Common myeloid progenitor, CD34-positive (primary cell): Measurements from ENCODE around the gene CDK14.
"Not testable (repeated sequence)": the region's sequence is repeated elsewhere in the genome, so short reads cannot be mapped to it uniquely, and the experiment has no call there.

Experiments
- CTCF ChIA-PET: fragments of 350-600 bp; sonication (Branson Sonifier 250); formaldehyde crosslinking; loops from one replicate; lab custom pipeline; 2021; ENCODE audit warnings: antibody characterized with exemption; lab: Charles Lee
- POLR2A ChIA-PET: fragments of 350-600 bp; sonication (Branson Sonifier 250); formaldehyde crosslinking; loops from one replicate; lab custom pipeline; 2021; ENCODE audit warnings: antibody characterized with exemption; lab: Charles Lee
- DNase-seq, 3 donors: peaks; one replicate each; pipeline versions ENCODE4 v3.0.0 to v3.0.0-alpha.2; 2013
- H3K27ac ChIP-seq, 2 experiments: 1 replicate in 1 of 2; 2 replicates in 1 of 2; pipeline ENCODE4 v1.7.0; 2013; ENCODE audit warnings: inconsistent platforms in 2 of 2, low read length in 2 of 2, mild to moderate bottlenecking in 2 of 2, low read depth in 1 of 2, moderate library complexity in 1 of 2; ENCODE audit not compliant: severe bottlenecking in 2 of 2, insufficient read depth in 1 of 2, poor library complexity in 1 of 2
- H3K27me3 ChIP-seq, 5 experiments: replicated peaks in 2 of 5; 1 replicate in 3 of 5; 2 replicates in 2 of 5; pipeline versions ENCODE4 v1.6.1 to v1.7.0; 2013; ENCODE audit warnings: low read length in 4 of 5, mild to moderate bottlenecking in 2 of 5, moderate library complexity in 2 of 5, inconsistent platforms in 1 of 5; ENCODE audit not compliant: insufficient read depth in 5 of 5, control insufficient read depth in 4 of 5
- H3K36me3 ChIP-seq, 4 experiments: 1 replicate in 2 of 4; 2 replicates in 2 of 4; pipeline versions ENCODE4 v1.6.1 to v1.7.0; 2013; ENCODE audit warnings: low read length in 3 of 4, control low read depth in 1 of 4, mild to moderate bottlenecking in 1 of 4; ENCODE audit not compliant: control insufficient read depth in 4 of 4, insufficient read depth in 4 of 4
- H3K4me1 ChIP-seq, 4 experiments: 1 replicate in 3 of 4; 2 replicates in 1 of 4; pipeline versions ENCODE4 v1.6.1 to v1.7.1; 2013; ENCODE audit warnings: low read length in 3 of 4, mild to moderate bottlenecking in 3 of 4, control low read depth in 1 of 4, inconsistent platforms in 1 of 4, moderate library complexity in 1 of 4; ENCODE audit not compliant: control insufficient read depth in 4 of 4, insufficient read depth in 4 of 4; ENCODE audit errors: control extremely low read depth in 1 of 4
- H3K4me3 ChIP-seq, 7 experiments: 1 replicate in 4 of 7; 2 replicates in 3 of 7; pipeline versions ENCODE4 v1.5.1 to v1.7.0; 2013; ENCODE audit warnings: mild to moderate bottlenecking in 7 of 7, low read length in 6 of 7, moderate library complexity in 6 of 7, inconsistent platforms in 2 of 7, low read depth in 2 of 7, control low read depth in 1 of 7; ENCODE audit not compliant: insufficient read depth in 4 of 7, control insufficient read depth in 1 of 7; ENCODE audit errors: extremely low read depth in 1 of 7
- H3K9me3 ChIP-seq, 5 experiments: 1 replicate in 4 of 5; 2 replicates in 1 of 5; pipeline versions ENCODE4 v1.6.1 to v1.7.1; 2013; ENCODE audit warnings: low read length in 4 of 5, mild to moderate bottlenecking in 2 of 5, inconsistent platforms in 1 of 5, low read depth in 1 of 5, moderate library complexity in 1 of 5; ENCODE audit not compliant: control insufficient read depth in 4 of 5, insufficient read depth in 2 of 5; ENCODE audit errors: control extremely low read depth in 1 of 5
- WGBS: methylation state at CpG from one replicate; pipeline ENCODE4 v1.1.5; 2013; ENCODE audit not compliant: insufficient coverage; 5-methylcytosine and 5-hydroxymethylcytosine counted together

The CDK14 gene

GRCh38 chr7:90727412-90727811, 131.3 kb downstream of the CDK14 start:
- no peak overlapping the region for H3K4me3 ChIP-seq
- CTCF ChIA-PET = no interaction called here
- POLR2A ChIA-PET = no interaction called here
- H3K27me3 ChIP-seq = no peaks in the 10 kb centered on the region
- peaks cover 0 to 8% (median 0%) of the 10 kb centered on the region in 5 experiments for H3K9me3 ChIP-seq
- no peak overlapping the region for H3K27ac ChIP-seq
- H3K4me1 ChIP-seq = peaks cover 0 to 7% (median 3%) of the 10 kb centered on the region in 4 experiments
- peak in 1 of 3 donors; percentile 15 for DNase-seq
- no peaks in the 10 kb centered on the region for H3K36me3 ChIP-seq

DNA sequence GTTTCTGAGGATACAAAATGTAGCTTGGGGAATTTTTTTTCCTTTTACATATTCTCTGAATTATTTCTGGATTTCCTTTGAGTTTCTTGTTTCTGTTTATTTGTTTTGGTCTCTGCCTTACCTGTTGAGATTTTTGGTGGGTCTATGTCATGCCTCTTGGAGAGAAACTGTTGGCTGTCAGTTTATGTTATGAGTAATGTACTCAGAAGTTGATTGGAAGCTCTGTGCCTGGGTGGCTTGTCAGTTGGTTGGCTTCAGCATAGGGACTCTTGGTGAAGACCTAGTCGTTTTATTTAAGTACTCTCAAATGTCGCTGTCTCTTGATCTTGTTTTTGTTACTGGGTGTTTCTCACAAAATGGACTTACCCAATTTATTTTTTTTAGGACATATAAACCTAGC, 132.4 kb downstream of the CDK14 start:
- CTCF ChIA-PET = no interaction called here

DNA sequence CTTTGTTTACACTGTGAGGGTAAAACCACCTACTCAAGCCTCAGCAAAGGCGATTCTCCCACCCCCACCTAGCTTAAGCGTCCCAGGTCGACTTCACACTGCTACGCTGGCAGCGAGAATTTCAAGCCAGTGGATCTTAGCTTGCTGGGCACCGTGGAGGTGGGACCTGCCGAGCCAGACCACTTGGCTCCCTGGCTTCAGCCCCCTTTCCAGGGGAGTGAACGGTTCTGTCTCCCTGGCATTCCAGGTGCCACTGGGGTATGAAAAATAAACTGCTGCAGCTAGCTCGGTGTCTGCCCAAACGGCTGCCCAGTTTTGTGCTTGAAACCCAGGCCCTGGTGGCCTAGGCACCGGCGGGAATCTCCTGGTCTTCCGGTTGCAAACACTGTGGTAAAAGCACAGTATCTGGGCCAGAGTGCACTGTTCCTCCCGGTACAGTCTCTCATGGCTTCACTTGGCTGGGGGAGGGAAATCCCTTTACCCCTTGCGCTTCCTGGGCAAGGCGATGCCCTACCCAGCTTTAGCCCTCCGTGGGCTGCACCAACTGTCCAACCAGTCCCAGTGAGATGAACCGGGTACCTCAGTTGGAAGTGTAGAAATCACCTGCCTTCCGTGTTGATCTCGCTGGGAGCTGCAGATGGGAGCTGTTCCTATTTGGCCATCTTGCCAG, 139.6 kb downstream of the CDK14 start:
- POLR2A ChIA-PET, CTCF ChIA-PET, DNase-seq, H3K27me3 ChIP-seq, H3K4me3 ChIP-seq, H3K4me1 ChIP-seq, H3K27ac ChIP-seq, H3K36me3 ChIP-seq: not testable (repeated sequence)
- 95% methylated on average over 17 of the region's 20 CpGs for WGBS
- H3K9me3 ChIP-seq = peaks cover 0 to 15% (median 5%) of the 10 kb centered on the region in 5 experiments

More for the DNA sequence above, 132.4 kb downstream of the CDK14 start:
- Histone ChIP-seq H3K4me1 (peaks cover 0 to 7% (median 3%) of the 10 kb centered on the region in 4 experiments), H3K27me3 (no peaks in the 10 kb centered on the region), H3K27ac (no peak overlapping the region), H3K36me3 (no peaks in the 10 kb centered on the region), H3K4me3 (no peak overlapping the region), H3K9me3 (peaks cover 0 to 8% (median 0%) of the 10 kb centered on the region in 5 experiments)
- no peak for DNase-seq
- no CpG with 5 or more reads among the region's 2 CpGs for WGBS
- POLR2A ChIA-PET = interaction anchor here (0.6 kb wide), 1 partner anchor 1077 kb away, joined by 4 read pairs; no protein-coding TSS in a partner anchor

DNA sequence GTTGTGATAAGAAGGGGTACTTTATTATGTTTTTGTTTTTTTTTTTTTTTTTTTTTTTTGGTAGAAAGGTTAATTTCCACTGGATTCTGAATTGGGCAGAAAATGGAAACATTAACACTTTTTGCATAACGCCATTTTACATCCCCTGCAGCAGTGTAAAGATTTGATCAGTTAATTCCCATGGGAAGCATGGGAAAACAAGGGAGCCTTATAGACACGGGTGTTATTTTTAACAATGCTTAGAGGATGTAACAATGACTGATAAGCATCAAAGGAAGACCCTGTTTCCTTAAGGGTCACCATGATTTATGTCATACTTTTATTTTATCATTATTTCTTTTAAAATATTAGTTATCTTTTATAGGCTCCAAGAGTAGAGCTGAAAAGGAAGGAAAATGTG, 140.2 kb downstream of the CDK14 start:
- no peak for DNase-seq
- H3K4me1 ChIP-seq = peaks cover 0 to 4% (median 0%) of the 10 kb centered on the region in 4 experiments

DNA sequence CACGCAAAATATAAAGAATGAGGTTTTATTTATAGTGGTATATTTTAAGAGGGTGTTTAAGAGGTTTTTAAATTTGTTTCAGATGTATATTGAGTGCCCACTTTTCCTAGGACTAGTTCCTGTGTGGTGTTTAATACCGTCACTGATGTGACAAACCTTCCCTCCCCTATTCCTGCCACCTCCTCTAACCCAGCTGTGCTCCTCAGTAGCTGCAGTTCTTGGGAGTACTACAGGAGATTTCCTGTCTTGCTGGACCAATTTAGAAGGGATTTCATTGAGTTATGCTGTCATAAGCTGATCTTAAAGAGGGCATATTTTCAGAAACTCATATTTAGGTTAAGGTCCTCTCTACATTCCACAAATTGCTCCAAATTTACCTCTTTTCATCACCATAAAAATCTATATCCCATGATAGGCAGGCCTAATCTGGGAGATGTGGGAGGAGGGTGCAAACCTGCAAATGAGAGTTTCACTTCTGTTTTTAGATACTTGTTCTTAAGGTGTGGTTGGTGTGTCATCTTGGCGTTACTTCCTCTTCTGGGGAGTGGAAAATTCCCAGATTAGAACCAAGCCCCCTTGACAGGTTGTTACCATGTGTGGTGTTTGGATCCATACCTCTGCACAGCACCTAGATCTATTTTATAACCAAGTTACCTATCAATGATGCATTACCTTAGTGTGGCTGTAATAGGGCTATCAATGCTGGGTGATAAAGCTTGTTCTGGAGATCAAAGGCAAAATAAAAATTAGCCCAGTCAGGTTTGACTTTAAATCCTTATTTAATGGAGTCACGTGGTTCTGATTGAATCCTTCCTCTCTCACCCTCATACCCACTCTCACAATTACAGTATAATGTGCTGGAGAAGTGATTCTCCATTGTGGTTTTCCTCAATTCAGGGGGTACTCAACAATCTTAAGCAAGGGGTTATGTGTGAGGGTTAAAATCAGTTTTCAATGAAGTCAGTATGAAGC, 141.1 kb downstream of the CDK14 start:
- Histone ChIP-seq H3K4me1 (peaks cover 0 to 4% (median 0%) of the 10 kb centered on the region in 4 experiments), H3K4me3 (no peak overlapping the region), H3K27me3 (no peaks in the 10 kb centered on the region), H3K27ac (no peak overlapping the region), H3K36me3 (peaks cover 0 to 9% (median 2%) of the 10 kb centered on the region in 4 experiments), H3K9me3 (peaks cover 0 to 15% (median 1%) of the 10 kb centered on the region in 5 experiments)
- no CpG with 5 or more reads among the region's 4 CpGs for WGBS
- ChIA-PET CTCF (interaction anchor here (1.0 kb wide), 1 partner anchor 18 kb away, joined by 3 read pairs; no protein-coding TSS in a partner anchor), POLR2A (no interaction called here)
- peak; percentile 18 to 55 (median 39) for DNase-seq

More for the DNA sequence above, 140.2 kb downstream of the CDK14 start:
- ChIA-PET POLR2A (no interaction called here), CTCF (no interaction called here)
- H3K36me3 ChIP-seq = peaks cover 0 to 9% (median 2%) of the 10 kb centered on the region in 4 experiments
- H3K27me3 ChIP-seq = no peaks in the 10 kb centered on the region
- H3K9me3 ChIP-seq = peaks cover 0 to 15% (median 5%) of the 10 kb centered on the region in 5 experiments
- no peak overlapping the region for H3K27ac ChIP-seq
- no CpG with 5 or more reads among the region's 2 CpGs for WGBS
- H3K4me3 ChIP-seq = no peak overlapping the region

DNA sequence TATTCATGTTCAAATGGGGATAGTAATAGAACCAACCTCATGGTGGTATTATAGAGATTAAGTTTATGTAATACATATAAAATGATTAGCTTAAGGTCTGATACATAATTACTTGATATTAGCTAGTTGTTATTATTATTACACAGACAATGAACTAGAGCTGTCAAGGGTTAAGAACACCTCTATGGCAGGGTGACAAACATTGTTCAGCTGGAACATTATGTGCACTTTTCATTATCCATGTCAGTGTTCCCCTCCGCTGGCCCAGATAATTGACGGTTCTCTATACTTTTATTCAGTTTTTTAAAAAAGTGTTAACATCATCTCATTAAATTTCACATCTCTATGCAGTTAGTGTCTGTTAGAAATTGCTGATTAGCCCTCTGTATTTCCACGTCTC, 142.1 kb downstream of the CDK14 start:
- Histone ChIP-seq H3K9me3 (peaks cover 0 to 15% (median 1%) of the 10 kb centered on the region in 5 experiments), H3K27me3 (no peaks in the 10 kb centered on the region), H3K36me3 (peaks cover 0 to 9% (median 2%) of the 10 kb centered on the region in 4 experiments), H3K27ac (no peak overlapping the region), H3K4me1 (peaks cover 0 to 4% (median 0%) of the 10 kb centered on the region in 4 experiments), H3K4me3 (no peak overlapping the region)
- DNase-seq = no peak
- WGBS = no CpG with 5 or more reads among the region's 3 CpGs
- ChIA-PET POLR2A (no interaction called here), CTCF (interaction anchor here (1.0 kb wide), 1 partner anchor 19 kb away, joined by 3 read pairs; no protein-coding TSS in a partner anchor)
